CD14-positive monocyte (primary cell): Measurements from ENCODE around the gene ATE1. TPM values are rescaled to one million over a fixed set of nuclear protein-coding genes. Genes with fewer than 3 reads are reported as not detected.

Experiments
- DNase-seq, 3 donors: peaks; one replicate each; pipeline ENCODE4 v3.0.0-alpha.2; 2011 to 2022
- H2AFZ ChIP-seq: 2 replicates; pipeline ENCODE4 v1.6.0; 2012; ENCODE audit warnings: mild to moderate bottlenecking, low read depth, low read length, inconsistent platforms; ENCODE audit not compliant: insufficient read depth, poor library complexity, severe bottlenecking
- H3K27ac ChIP-seq, 2 donors: 1 replicate in 1 of 2; 2 replicates in 1 of 2; pipeline ENCODE4 v1.5.1; 2012 to 2013; ENCODE audit warnings: low read length in 2 of 2, control low read depth in 1 of 2, inconsistent platforms in 1 of 2, low read depth in 1 of 2, mild to moderate bottlenecking in 1 of 2
- H3K27me3 ChIP-seq, 2 donors: one replicate each; pipeline versions ENCODE4 v1.6.0 to v1.6.1; 2011 to 2013; ENCODE audit warnings: low read length in 2 of 2; ENCODE audit not compliant: control insufficient read depth in 2 of 2, insufficient read depth in 2 of 2
- H3K36me3 ChIP-seq, 2 donors: replicated peaks in 1 of 2; 1 replicate in 1 of 2; 2 replicates in 1 of 2; pipeline versions ENCODE4 v1.5.1 to v1.6.1; 2012 to 2013; ENCODE audit warnings: low read length in 2 of 2, control low read depth in 1 of 2, inconsistent platforms in 1 of 2, mild to moderate bottlenecking in 1 of 2; ENCODE audit not compliant: insufficient read depth in 2 of 2, control insufficient read depth in 1 of 2
- H3K4me1 ChIP-seq, 2 donors: 1 replicate in 1 of 2; 2 replicates in 1 of 2; pipeline versions ENCODE4 v1.5.1 to v1.6.1; 2012 to 2013; ENCODE audit warnings: low read length in 2 of 2, control low read depth in 1 of 2, inconsistent platforms in 1 of 2, mild to moderate bottlenecking in 1 of 2, moderate library complexity in 1 of 2; ENCODE audit not compliant: insufficient read depth in 2 of 2, control insufficient read depth in 1 of 2
- H3K4me2 ChIP-seq: replicated peaks from 2 replicates; pipeline ENCODE3; 2012; ENCODE audit warnings: low read length, moderate library complexity, mild to moderate bottlenecking; ENCODE audit not compliant: poor library complexity, severe bottlenecking; ENCODE audit errors: extremely low read depth
- H3K4me3 ChIP-seq, 3 experiments: fragments of 200-600 bp in 1 of 3; sonication (generic) in 1 of 3; replicated peaks in 1 of 3; 1 replicate in 2 of 3; 2 replicates in 1 of 3; pipeline ENCODE4 v1.5.1; 2011 to 2013; ENCODE audit warnings: low read length in 3 of 3, mild to moderate bottlenecking in 3 of 3, control low read depth in 2 of 3, low read depth in 2 of 3, inconsistent platforms in 1 of 3, moderate library complexity in 1 of 3
- H3K79me2 ChIP-seq: 2 replicates; pipeline ENCODE4 v1.6.0; 2012; ENCODE audit warnings: mild to moderate bottlenecking, control low read depth, inconsistent platforms, low read length, moderate library complexity; ENCODE audit not compliant: insufficient read depth
- H3K9ac ChIP-seq: 2 replicates; pipeline ENCODE4 v1.6.0; 2017; ENCODE audit warnings: low read length, mild to moderate bottlenecking; ENCODE audit not compliant: insufficient read depth, poor library complexity, severe bottlenecking
- H3K9me3 ChIP-seq, 2 donors: replicated peaks in 1 of 2; 1 replicate in 1 of 2; 2 replicates in 1 of 2; pipeline versions ENCODE4 v1.5.1 to v1.6.1; 2012 to 2013; ENCODE audit warnings: low read length in 2 of 2, control low read depth in 1 of 2; ENCODE audit not compliant: control insufficient read depth in 1 of 2, insufficient read depth in 1 of 2
- H4K20me1 ChIP-seq: 2 replicates; pipeline ENCODE4 v1.6.0; 2012; ENCODE audit warnings: mild to moderate bottlenecking, low read length, control low read depth, moderate library complexity; ENCODE audit not compliant: insufficient read depth
- H3K27ac Mint-ChIP-seq, 7 donors: one replicate each; pipeline ENCODE4 v1.8.0; 2020; ENCODE audit warnings: mild to moderate bottlenecking in 7 of 7, mixed read lengths in 7 of 7, moderate library complexity in 6 of 7, inconsistent platforms in 2 of 7
- H3K27me3 Mint-ChIP-seq, 3 donors: one replicate each; pipeline ENCODE4 v1.8.0; 2021 to 2022; ENCODE audit warnings: low read depth in 3 of 3, mild to moderate bottlenecking in 3 of 3, mixed read lengths in 3 of 3, moderate library complexity in 3 of 3, inconsistent platforms in 1 of 3
- H3K36me3 Mint-ChIP-seq, 2 donors: one replicate each; pipeline ENCODE4 v1.8.0; 2020; ENCODE audit warnings: mixed read lengths in 2 of 2, inconsistent platforms in 1 of 2, mild to moderate bottlenecking in 1 of 2
- H3K4me1 Mint-ChIP-seq: one replicate; pipeline ENCODE4 v1.8.0; 2020; ENCODE audit warnings: mild to moderate bottlenecking, mixed read lengths
- H3K4me3 Mint-ChIP-seq, 2 donors: one replicate each; pipeline ENCODE4 v1.8.0; 2020; ENCODE audit warnings: mild to moderate bottlenecking in 2 of 2, mixed read lengths in 2 of 2, moderate library complexity in 1 of 2
- H3K9me3 Mint-ChIP-seq, 7 donors: one replicate each; pipeline ENCODE4 v1.8.0; 2020 to 2022; ENCODE audit warnings: mixed read lengths in 7 of 7, mild to moderate bottlenecking in 6 of 7, moderate library complexity in 6 of 7, inconsistent platforms in 2 of 7
- CTCF ChIP-seq: fragments of 200-600 bp; IDR thresholded peaks from one replicate; pipeline ENCODE4 v1.8.0; 2022; ENCODE audit warnings: antibody characterized with exemption, mild to moderate bottlenecking
- WGBS: methylation state at CpG from one replicate; pipeline ENCODE4 v1.1.5; 2013; ENCODE audit warnings: missing lambda C conversion rate; ENCODE audit not compliant: insufficient coverage; 5-methylcytosine and 5-hydroxymethylcytosine counted together
- intact Hi-C, 2 donors: fragments of 100-400 bp; cut with micrococcal nuclease; formaldehyde crosslinking; loops; one replicate each; pipeline versions ENCODE4 v1.15.0 to v1.15.1; 2023
- polyA plus RNA-seq, 3 donors: library from polyadenylated mRNA; depleted of rRNA in 1 of 3; unstranded in 2 of 3; stranded (reverse) in 1 of 3; fragments of 300-500 nt in 2 of 3; fragments of >200 nt in 1 of 3; fragmentation: Illumina TruSeq in 2 of 3; gene quantifications; 1 replicate in 2 of 3; 2 replicates in 1 of 3; pipeline ENCODE4 v1.2.3, GENCODE V29; 2012 to 2021

Gene ATE1
- polyA plus RNA-seq, 3 donors, result 9.2 to 19.5 (median 15.8) TPM

GRCh38 chr10:121891103-121891502, 36.7 kb downstream of the ATE1 start:
- no peaks in the 10 kb centered on the region for H3K79me2 ChIP-seq
- intact Hi-C loops, result no loop called here
- no peak overlapping the region for H3K27ac Mint-ChIP-seq
- no peak for TF ChIP-seq CTCF
- H4K20me1 ChIP-seq, result no peaks in the 10 kb centered on the region
- H3K9ac ChIP-seq, result no peak overlapping the region
- no peaks in the 10 kb centered on the region for H3K27me3 Mint-ChIP-seq
- no peak overlapping the region for H3K4me3 ChIP-seq
- H3K4me1 ChIP-seq, result no peaks in the 10 kb centered on the region
- H3K9me3 Mint-ChIP-seq, result no peaks in the 10 kb centered on the region
- DNase-seq, result no peak
- no peaks in the 10 kb centered on the region for H3K27me3 ChIP-seq
- peaks cover 43 to 49% of the 10 kb centered on the region in 2 donors for H3K36me3 Mint-ChIP-seq
- no peak overlapping the region for H3K4me3 Mint-ChIP-seq
- no peaks in the 10 kb centered on the region for H3K9me3 ChIP-seq
- no peaks in the 10 kb centered on the region for H3K4me1 Mint-ChIP-seq
- H2AFZ ChIP-seq, result no peak overlapping the region
- peaks cover 0 to 21% of the 10 kb centered on the region in 2 donors for H3K36me3 ChIP-seq
- WGBS, result no CpG with 5 or more reads among the region's 5 CpGs
- H3K4me2 ChIP-seq, result no peak overlapping the region
- no peak overlapping the region for H3K27ac ChIP-seq

GRCh38 chr10:121889212-121889611, 38.6 kb downstream of the ATE1 start:
- WGBS, result 100% methylated on average over 1 of the region's 5 CpGs
- Mint-ChIP-seq H3K27me3 (no peaks in the 10 kb centered on the region), H3K36me3 (peaks cover 39 to 40% of the 10 kb centered on the region in 2 donors), H3K9me3 (no peaks in the 10 kb centered on the region), H3K27ac (no peak overlapping the region), H3K4me3 (no peak overlapping the region), H3K4me1 (no peaks in the 10 kb centered on the region)
- no peak for DNase-seq
- TF ChIP-seq CTCF, result no peak
- Histone ChIP-seq H3K27ac (no peak overlapping the region), H3K79me2 (no peaks in the 10 kb centered on the region), H3K9me3 (no peaks in the 10 kb centered on the region), H3K27me3 (no peaks in the 10 kb centered on the region), H2AFZ (no peak overlapping the region), H3K4me1 (no peaks in the 10 kb centered on the region), H3K4me2 (no peak overlapping the region), H3K4me3 (no peak overlapping the region), H4K20me1 (no peaks in the 10 kb centered on the region), H3K9ac (no peak overlapping the region), H3K36me3 (peaks cover 0 to 10% of the 10 kb centered on the region in 2 donors)
- intact Hi-C loops, result no loop called here
